Gastroesophageal sphincter (tissue), 4 donors: ENCODE measurements around the gene SENP5. TPM values are rescaled to one million over a fixed set of nuclear protein-coding genes. Genes with fewer than 3 reads are reported as not detected.
"Not testable (repeated sequence)": the region's sequence is repeated elsewhere in the genome, so short reads cannot be mapped to it uniquely, and the experiment has no call there.

Source experiments
- ATAC-seq: fragments of 150-250 bp; one replicate; pipeline ENCODE4 v1.9.1; 2016; ENCODE audit warnings: mild to moderate bottlenecking, moderate library complexity
- H3K27ac ChIP-seq, 4 donors: fragments of 200-600 bp; sonication (generic) in 3 of 4; 1 replicate in 3 of 4; 2 replicates in 1 of 4; pipeline ENCODE4 v1.5.1; 2016 to 2019
- H3K27me3 ChIP-seq: fragments of 200-600 bp; sonication (generic); one replicate; pipeline ENCODE4 v1.5.1; 2019
- H3K36me3 ChIP-seq, 2 donors: fragments of 200-600 bp; sonication (generic); one replicate each; pipeline ENCODE4 v1.5.1; 2019; ENCODE audit warnings: control low read depth in 1 of 2
- H3K4me1 ChIP-seq, 3 donors: fragments of 200-600 bp; sonication (generic); 1 replicate in 2 of 3; 2 replicates in 1 of 3; pipeline ENCODE4 v1.5.1; 2016 to 2019; ENCODE audit warnings: control low read depth in 2 of 3
- H3K4me3 ChIP-seq, 2 donors: fragments of 200-600 bp; sonication (generic); one replicate each; pipeline ENCODE4 v1.5.1; 2019; ENCODE audit warnings: mild to moderate bottlenecking in 1 of 2, moderate library complexity in 1 of 2
- H3K9me3 ChIP-seq, 3 donors: fragments of 200-600 bp; sonication (generic); one replicate each; pipeline ENCODE4 v1.5.1; 2017 to 2019; ENCODE audit warnings: control low read depth in 2 of 3
- CTCF ChIP-seq, 4 experiments: fragments of 200-600 bp in 2 of 4; fragments of 450-650 bp in 2 of 4; sonication (generic) in 1 of 4; IDR thresholded peaks; one replicate each; pipeline ENCODE4 v1.5.1; 2017 to 2019; ENCODE audit warnings: antibody characterized with exemption in 4 of 4, mild to moderate bottlenecking in 2 of 4, moderate library complexity in 2 of 4
- EP300 ChIP-seq: sonication (generic); formaldehyde crosslinking; IDR thresholded peaks from one replicate; pipeline ENCODE4 v1.6.1; 2017; ENCODE audit warnings: antibody characterized with exemption, mild to moderate bottlenecking
- POLR2A ChIP-seq, 2 donors: fragments of 450-650 bp; IDR thresholded peaks; one replicate each; pipeline ENCODE4 v1.6.1; 2017; ENCODE audit warnings: antibody characterized with exemption in 2 of 2, mild to moderate bottlenecking in 2 of 2, moderate library complexity in 1 of 2
- POLR2AphosphoS5 ChIP-seq: sonication (generic); formaldehyde crosslinking; IDR thresholded peaks from one replicate; pipeline ENCODE4 v1.6.1; 2017; ENCODE audit warnings: antibody characterized with exemption
- WGBS, 2 donors: methylation state at CpG; one replicate each; pipeline ENCODE4 v1.1.5; 2018; ENCODE audit warnings: low coverage in 1 of 2; 5-methylcytosine and 5-hydroxymethylcytosine counted together
- total RNA-seq, 4 donors: library from RNA; depleted of rRNA; stranded (reverse); fragments of >200 nt; gene quantifications; one replicate each; pipeline ENCODE4 v1.1.0, GENCODE V29; 2016

Gene SENP5
- 10 to 100 TPM; 47.0 to 79.5 (median 52.0) TPM for total RNA-seq

GRCh38 chr3:196867507-196868296 is at the start of gene SENP5:
Gene SENP5 (plus strand): TSS chr3:196867920. CDS start chr3:196885182, 17,262 bp downstream.
- TF ChIP-seq CTCF (IDR thresholded peaks at IDR 0.05) (peak in 1 of 4 experiments; percentile 19), POLR2A (IDR thresholded peaks at IDR 0.05) (peak; percentile 99), EP300 (no peak), POLR2AphosphoS5 (peak; percentile 98)
- Histone ChIP-seq H3K4me3 (peak within 1 kb of the TSS; percentile 90 to 100), H3K36me3 (peaks cover 0 to 6% of the 10 kb centered on the region in 2 donors), H3K27ac (peak within 1 kb of the TSS; percentile 75 to 98 (median 95)), H3K4me1 (peaks cover 0 to 54% (median 6%) of the 10 kb centered on the region in 3 donors), H3K9me3 (no peaks in the 10 kb centered on the region), H3K27me3 (no peaks in the 10 kb centered on the region)
- 0% methylated on average over 10 of the region's 93 CpGs; no CpG with 5 or more reads in 1 of the 2 donors for WGBS, 2 donors
- ATAC-seq, result peak; percentile 97

GRCh38 chr3:196821806-196822355 is 45.8 kb upstream of the SENP5 start:
- Histone ChIP-seq H3K9me3 (no peaks in the 10 kb centered on the region), H3K4me1 (no peaks in the 10 kb centered on the region), H3K27ac (no peak overlapping the region), H3K27me3 (no peaks in the 10 kb centered on the region), H3K36me3 (peaks cover 0 to 99% of the 10 kb centered on the region in 2 donors), H3K4me3 (no peak overlapping the region)
- whole genome bisulfite sequencing, 2 donors, result 93 to 96% methylated on average over 4 to 6 of the region's 6 CpGs
- no peak for ATAC-seq
- TF ChIP-seq POLR2A (IDR thresholded peaks at IDR 0.05) (no peak), EP300 (no peak), POLR2AphosphoS5 (no peak), CTCF (IDR thresholded peaks at IDR 0.05) (no peak)

GRCh38 chr3:196829651-196830050 is 38.1 kb upstream of the SENP5 start:
- not testable (repeated sequence) for ATAC-seq, H3K27ac ChIP-seq, H3K4me3 ChIP-seq, H3K9me3 ChIP-seq, H3K4me1 ChIP-seq, H3K27me3 ChIP-seq
- 83 to 90% methylated on average over 1 to 3 of the region's 3 CpGs for WGBS, 2 donors
- peaks cover 4 to 74% of the 10 kb centered on the region in 2 donors for H3K36me3 ChIP-seq

- Histone ChIP-seq H3K4me1 (peaks cover 0 to 5% (median 0%) of the 10 kb centered on the region in 3 donors), H3K4me3 (no peak overlapping the region), H3K27ac (no peak overlapping the region), H3K36me3 (peaks cover 4 to 22% of the 10 kb centered on the region in 2 donors), H3K27me3 (no peaks in the 10 kb centered on the region), H3K9me3 (no peaks in the 10 kb centered on the region)
- TF ChIP-seq EP300 (no peak), POLR2AphosphoS5 (no peak), POLR2A (IDR thresholded peaks at IDR 0.05) (no peak), CTCF (IDR thresholded peaks at IDR 0.05) (no peak)
- WGBS, 2 donors, result 10 to 29% methylated on average over 8 of the region's 8 CpGs
- no peak for ATAC-seq
These were observed 32.6 kb upstream of the SENP5 start for GRCh38 chr3:196835086-196835485.

- ATAC-seq, result not testable (repeated sequence)
These were observed 31.1 kb upstream of the SENP5 start for GRCh38 chr3:196836626-196837025.

More at GRCh38 chr3:196836626-196837025, 31.1 kb upstream of the SENP5 start:
- not testable (repeated sequence) for H3K27ac ChIP-seq, H3K9me3 ChIP-seq, H3K36me3 ChIP-seq, H3K27me3 ChIP-seq, H3K4me3 ChIP-seq, H3K4me1 ChIP-seq
- 88 to 89% methylated on average over 1 of the region's 1 CpG for WGBS, 2 donors
